GM12878 (cell line): ENCODE results near the gene DEXI. TPM values are rescaled to one million over a fixed set of nuclear protein-coding genes. Genes with fewer than 3 reads are reported as not detected.

Experiments used
- CBX5 ChIP-seq: sonication (generic); IDR thresholded peaks from 2 replicates; pipeline ENCODE4 v1.6.1; 2016; ENCODE audit warnings: low read depth, moderate library complexity, mild to moderate bottlenecking, inconsistent platforms
- ESRRA ChIP-seq: IDR thresholded peaks from 2 replicates; pipeline ENCODE4 v1.6.1; 2012; ENCODE audit warnings: mild to moderate bottlenecking, low read length, improper control_type of control experiment
- FOXM1 ChIP-seq: IDR thresholded peaks from 2 replicates; pipeline ENCODE4 v1.6.1; 2012; ENCODE audit warnings: low read depth, mild to moderate bottlenecking, inconsistent platforms, low read length, moderate library complexity
- GABPA ChIP-seq: IDR thresholded peaks from 2 replicates; pipeline ENCODE4 v1.6.1; 2014; ENCODE audit warnings: antibody characterized with exemption, low read depth, mild to moderate bottlenecking, inconsistent platforms
- IRF4 ChIP-seq: IDR thresholded peaks from 2 replicates; pipeline ENCODE4 v1.6.1; 2011; ENCODE audit warnings: low read depth, low read length
- MEF2B ChIP-seq: fragments of 450-650 bp; IDR thresholded peaks from 2 replicates; pipeline ENCODE4 v1.6.1; 2018; ENCODE audit warnings: mild to moderate bottlenecking, moderate library complexity; ENCODE audit not compliant: partially characterized antibody, poor library complexity, severe bottlenecking
- MTA2 ChIP-seq: fragments of 450-650 bp; IDR thresholded peaks from 2 replicates; pipeline ENCODE4 v1.6.1; 2016; ENCODE audit warnings: low read depth, mild to moderate bottlenecking, moderate library complexity
- NFIC ChIP-seq: IDR thresholded peaks from 2 replicates; pipeline ENCODE4 v1.6.1; 2012; ENCODE audit warnings: low read depth, mild to moderate bottlenecking, inconsistent platforms, low read length, moderate library complexity
- NR2C2 ChIP-seq: IDR thresholded peaks from 2 replicates; pipeline ENCODE4 v1.6.1; 2011; ENCODE audit warnings: borderline replicate concordance, low read depth; ENCODE audit not compliant: control insufficient read depth, insufficient read length
- RAD21 ChIP-seq: IDR thresholded peaks from 2 replicates; pipeline ENCODE4 v1.6.1; 2011; ENCODE audit warnings: mild to moderate bottlenecking, low read depth, low read length, moderate library complexity; ENCODE audit not compliant: insufficient read depth
- SP1 ChIP-seq: IDR thresholded peaks from one replicate; pipeline ENCODE4 v1.6.1; 2011; ENCODE audit warnings: low read depth, low read length
- SREBF2 ChIP-seq: IDR thresholded peaks from 2 replicates; pipeline ENCODE4 v1.6.1; 2012; ENCODE audit warnings: mild to moderate bottlenecking, low read length
- STAT3 ChIP-seq: IDR thresholded peaks from 2 replicates; pipeline ENCODE4 v1.6.1; 2011; ENCODE audit warnings: low read depth, low read length, improper control_type of control experiment
- TARDBP ChIP-seq: IDR thresholded peaks from 2 replicates; pipeline ENCODE4 v1.6.1; 2016; ENCODE audit warnings: borderline replicate concordance
- TBL1XR1 ChIP-seq: IDR thresholded peaks from 2 replicates; pipeline ENCODE4 v1.6.1; 2012; ENCODE audit warnings: low read depth, low read length, improper control_type of control experiment
- ZBED1 ChIP-seq: IDR thresholded peaks from 2 replicates; pipeline ENCODE4 v1.6.1; 2016; ENCODE audit warnings: borderline replicate concordance
- ZNF622 ChIP-seq: fragments of 450-650 bp; IDR thresholded peaks from 2 replicates; pipeline ENCODE4 v1.6.1; 2017; ENCODE audit warnings: mild to moderate bottlenecking, inconsistent platforms
- polyA plus RNA-seq, 11 experiments: library from polyadenylated mRNA; depleted of rRNA in 4 of 11; unstranded in 6 of 11; stranded (reverse) in 5 of 11; fragments of >200 nt; fragmentation: Nextera tagmentation in 4 of 11; fragmentation: Illumina TruSeq in 1 of 11; extraction: Ambion mirVana in 4 of 11; extraction: Trizol in 1 of 11; gene quantifications; 1 replicate in 1 of 11; 2 replicates in 10 of 11; pipeline versions ENCODE4 v1.2.1 to v1.2.3, GENCODE V29; 2011 to 2016; ENCODE audit warnings: inconsistent platforms in 2 of 11, missing spikeins in 2 of 11, low read depth in 1 of 11
- total RNA-seq, 4 experiments: library from RNA; depleted of rRNA in 3 of 4; stranded (reverse); fragments of >200 nt in 3 of 4; fragmentation: Illumina TruSeq in 1 of 4; extraction: Trizol in 1 of 4; gene quantifications; 2 replicates each; pipeline versions ENCODE4 v1.2.1 to v1.2.3, GENCODE V29; 2013 to 2021
- TF ChIP-seq, protein P1 (sequence below): IDR thresholded peaks from 2 replicates; pipeline ENCODE4 v1.6.1; 2012; ENCODE audit warnings: low read length, inconsistent platforms
- TF ChIP-seq, protein P2 (sequence below): IDR thresholded peaks from 2 replicates; pipeline ENCODE4 v1.6.1; 2012; ENCODE audit warnings: low read depth, low read length, improper control_type of control experiment
- TF ChIP-seq, protein P3 (sequence below): IDR thresholded peaks from 2 replicates; pipeline ENCODE4 v1.6.1; 2011; ENCODE audit warnings: borderline replicate concordance, low read depth, mild to moderate bottlenecking, moderate library complexity, low read length; ENCODE audit not compliant: insufficient read depth, poor library complexity, severe bottlenecking
- TF ChIP-seq, protein P4 (sequence below): fragments of 150-350 bp; IDR thresholded peaks from 2 replicates; pipeline ENCODE4 v1.6.1; 2014; ENCODE audit warnings: mild to moderate bottlenecking, low read depth, low read length
- TF ChIP-seq, protein P5 (sequence below): fragments of 450-650 bp; IDR thresholded peaks from 2 replicates; pipeline ENCODE4 v1.6.1; 2017; ENCODE audit warnings: low read depth, mild to moderate bottlenecking, moderate library complexity

The DEXI gene
- total and polyA plus RNA-seq, 10 of the 15 experiments (the other 5 are each of a cell fraction or from before 2014, with no cell fraction given), result 1.4 to 26.3 (median 18.4) TPM

DNA sequence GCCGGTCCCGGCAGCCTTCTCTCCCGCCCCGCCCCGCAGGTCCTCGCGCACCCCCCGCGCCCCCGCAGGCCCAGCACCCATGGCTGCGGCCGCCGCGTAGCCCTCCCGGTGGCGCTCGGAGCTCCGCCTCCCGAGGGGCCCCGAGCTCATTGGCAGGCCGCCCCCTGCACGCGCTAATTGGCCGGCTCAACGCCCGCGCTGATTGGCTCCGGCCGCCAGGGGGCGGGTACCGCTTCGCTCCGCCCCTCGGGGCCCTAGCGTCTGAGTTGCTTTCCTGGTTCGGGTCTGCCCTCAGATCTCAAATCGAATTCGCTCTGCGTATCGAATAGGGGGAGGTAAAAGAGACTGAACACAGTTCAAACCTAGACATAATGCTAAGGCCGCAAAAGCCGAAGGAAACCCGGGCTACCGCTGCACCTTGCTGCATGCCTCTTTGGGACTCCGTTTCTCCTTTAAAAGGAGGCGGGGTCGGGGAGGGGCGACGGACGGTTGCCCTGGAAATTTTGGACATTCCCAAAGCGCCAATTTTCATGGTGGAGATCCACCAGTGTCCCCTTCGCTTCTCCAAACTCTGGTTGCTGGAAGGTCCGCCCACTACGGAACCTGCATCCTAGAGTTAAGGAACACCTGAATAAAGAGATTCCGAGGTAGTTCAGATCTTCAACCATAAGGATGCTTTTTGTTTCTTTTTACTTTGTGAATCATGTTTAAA is at the start of gene DEXI (continued):
- TF ChIP-seq FOXM1 (no peak), MEF2B (peak; percentile 37), TARDBP (no peak), SREBF2 (no peak), STAT3 (no peak), RAD21 (no peak), ZNF622 (no peak), ESRRA (no peak), NFIC (no peak), SP1 (peak; percentile 83), GABPA (no peak), TBL1XR1 (no peak), IRF4 (no peak), MTA2 (no peak), ZBED1 (no peak), NR2C2 (no peak), CBX5 (no peak)
- TF ChIP-seq, protein P1, sequence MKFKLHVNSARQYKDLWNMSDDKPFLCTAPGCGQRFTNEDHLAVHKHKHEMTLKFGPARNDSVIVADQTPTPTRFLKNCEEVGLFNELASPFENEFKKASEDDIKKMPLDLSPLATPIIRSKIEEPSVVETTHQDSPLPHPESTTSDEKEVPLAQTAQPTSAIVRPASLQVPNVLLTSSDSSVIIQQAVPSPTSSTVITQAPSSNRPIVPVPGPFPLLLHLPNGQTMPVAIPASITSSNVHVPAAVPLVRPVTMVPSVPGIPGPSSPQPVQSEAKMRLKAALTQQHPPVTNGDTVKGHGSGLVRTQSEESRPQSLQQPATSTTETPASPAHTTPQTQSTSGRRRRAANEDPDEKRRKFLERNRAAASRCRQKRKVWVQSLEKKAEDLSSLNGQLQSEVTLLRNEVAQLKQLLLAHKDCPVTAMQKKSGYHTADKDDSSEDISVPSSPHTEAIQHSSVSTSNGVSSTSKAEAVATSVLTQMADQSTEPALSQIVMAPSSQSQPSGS, result no peak
- TF ChIP-seq, protein P2, sequence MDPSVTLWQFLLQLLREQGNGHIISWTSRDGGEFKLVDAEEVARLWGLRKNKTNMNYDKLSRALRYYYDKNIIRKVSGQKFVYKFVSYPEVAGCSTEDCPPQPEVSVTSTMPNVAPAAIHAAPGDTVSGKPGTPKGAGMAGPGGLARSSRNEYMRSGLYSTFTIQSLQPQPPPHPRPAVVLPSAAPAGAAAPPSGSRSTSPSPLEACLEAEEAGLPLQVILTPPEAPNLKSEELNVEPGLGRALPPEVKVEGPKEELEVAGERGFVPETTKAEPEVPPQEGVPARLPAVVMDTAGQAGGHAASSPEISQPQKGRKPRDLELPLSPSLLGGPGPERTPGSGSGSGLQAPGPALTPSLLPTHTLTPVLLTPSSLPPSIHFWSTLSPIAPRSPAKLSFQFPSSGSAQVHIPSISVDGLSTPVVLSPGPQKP, result no peak
- TF ChIP-seq, protein P3, sequence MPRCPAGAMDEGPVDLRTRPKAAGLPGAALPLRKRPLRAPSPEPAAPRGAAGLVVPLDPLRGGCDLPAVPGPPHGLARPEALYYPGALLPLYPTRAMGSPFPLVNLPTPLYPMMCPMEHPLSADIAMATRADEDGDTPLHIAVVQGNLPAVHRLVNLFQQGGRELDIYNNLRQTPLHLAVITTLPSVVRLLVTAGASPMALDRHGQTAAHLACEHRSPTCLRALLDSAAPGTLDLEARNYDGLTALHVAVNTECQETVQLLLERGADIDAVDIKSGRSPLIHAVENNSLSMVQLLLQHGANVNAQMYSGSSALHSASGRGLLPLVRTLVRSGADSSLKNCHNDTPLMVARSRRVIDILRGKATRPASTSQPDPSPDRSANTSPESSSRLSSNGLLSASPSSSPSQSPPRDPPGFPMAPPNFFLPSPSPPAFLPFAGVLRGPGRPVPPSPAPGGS, result no peak
- TF ChIP-seq, protein P4, sequence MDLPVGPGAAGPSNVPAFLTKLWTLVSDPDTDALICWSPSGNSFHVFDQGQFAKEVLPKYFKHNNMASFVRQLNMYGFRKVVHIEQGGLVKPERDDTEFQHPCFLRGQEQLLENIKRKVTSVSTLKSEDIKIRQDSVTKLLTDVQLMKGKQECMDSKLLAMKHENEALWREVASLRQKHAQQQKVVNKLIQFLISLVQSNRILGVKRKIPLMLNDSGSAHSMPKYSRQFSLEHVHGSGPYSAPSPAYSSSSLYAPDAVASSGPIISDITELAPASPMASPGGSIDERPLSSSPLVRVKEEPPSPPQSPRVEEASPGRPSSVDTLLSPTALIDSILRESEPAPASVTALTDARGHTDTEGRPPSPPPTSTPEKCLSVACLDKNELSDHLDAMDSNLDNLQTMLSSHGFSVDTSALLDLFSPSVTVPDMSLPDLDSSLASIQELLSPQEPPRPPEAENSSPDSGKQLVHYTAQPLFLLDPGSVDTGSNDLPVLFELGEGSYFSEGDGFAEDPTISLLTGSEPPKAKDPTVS, result no peak
- TF ChIP-seq, protein P5, sequence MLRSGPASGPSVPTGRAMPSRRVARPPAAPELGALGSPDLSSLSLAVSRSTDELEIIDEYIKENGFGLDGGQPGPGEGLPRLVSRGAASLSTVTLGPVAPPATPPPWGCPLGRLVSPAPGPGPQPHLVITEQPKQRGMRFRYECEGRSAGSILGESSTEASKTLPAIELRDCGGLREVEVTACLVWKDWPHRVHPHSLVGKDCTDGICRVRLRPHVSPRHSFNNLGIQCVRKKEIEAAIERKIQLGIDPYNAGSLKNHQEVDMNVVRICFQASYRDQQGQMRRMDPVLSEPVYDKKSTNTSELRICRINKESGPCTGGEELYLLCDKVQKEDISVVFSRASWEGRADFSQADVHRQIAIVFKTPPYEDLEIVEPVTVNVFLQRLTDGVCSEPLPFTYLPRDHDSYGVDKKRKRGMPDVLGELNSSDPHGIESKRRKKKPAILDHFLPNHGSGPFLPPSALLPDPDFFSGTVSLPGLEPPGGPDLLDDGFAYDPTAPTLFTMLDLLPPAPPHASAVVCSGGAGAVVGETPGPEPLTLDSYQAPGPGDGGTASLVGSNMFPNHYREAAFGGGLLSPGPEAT, result no peak
